Aorta (tissue), 5 donors: Measurements from ENCODE around the gene FBN1. TPM values are rescaled to one million over a fixed set of nuclear protein-coding genes. Genes with fewer than 3 reads are reported as not detected.

ENCODE experiments used
- ATAC-seq: fragments of 200-7000 bp; cut with Tn5 transposase; one replicate; pipeline ENCODE4 v1.9.1; 2022; ENCODE audit warnings: moderate library complexity; ENCODE audit not compliant: low FRiP score
- DNase-seq, 2 donors: peaks; one replicate each; pipeline ENCODE4 v3.0.0-alpha.2; 2020
- H3K27ac ChIP-seq, 2 donors: one replicate each; pipeline ENCODE4 v1.5.1; 2013; ENCODE audit warnings: low read length in 2 of 2, mild to moderate bottlenecking in 2 of 2, moderate library complexity in 2 of 2, control low read depth in 1 of 2, inconsistent platforms in 1 of 2, low read depth in 1 of 2
- H3K27me3 ChIP-seq, 2 donors: one replicate each; pipeline ENCODE4 v1.6.1; 2013; ENCODE audit warnings: control low read depth in 1 of 2, low read length in 1 of 2, mild to moderate bottlenecking in 1 of 2, moderate library complexity in 1 of 2; ENCODE audit not compliant: insufficient read depth in 2 of 2, control insufficient read depth in 1 of 2
- H3K36me3 ChIP-seq, 2 donors: one replicate each; pipeline ENCODE4 v1.6.1; 2013; ENCODE audit warnings: control low read depth in 1 of 2, low read length in 1 of 2, mild to moderate bottlenecking in 1 of 2; ENCODE audit not compliant: insufficient read depth in 2 of 2, control insufficient read depth in 1 of 2
- H3K4me1 ChIP-seq, 2 donors: one replicate each; pipeline ENCODE4 v1.6.1; 2013; ENCODE audit warnings: low read length in 2 of 2, control low read depth in 1 of 2, mild to moderate bottlenecking in 1 of 2, moderate library complexity in 1 of 2; ENCODE audit not compliant: insufficient read depth in 2 of 2, control insufficient read depth in 1 of 2
- H3K4me3 ChIP-seq, 2 donors: one replicate each; pipeline ENCODE4 v1.5.1; 2013; ENCODE audit warnings: low read length in 2 of 2, control low read depth in 1 of 2, mild to moderate bottlenecking in 1 of 2
- H3K9me3 ChIP-seq: one replicate; pipeline ENCODE4 v1.6.1; 2013; ENCODE audit warnings: mild to moderate bottlenecking, low read length; ENCODE audit not compliant: control insufficient read depth
- WGBS, 2 donors: extraction: QIAGEN DNeasy Blood & Tissue Kit; methylation state at CpG; one replicate each; pipeline ENCODE4 v1.1.7; 2013; 5-methylcytosine and 5-hydroxymethylcytosine counted together
- intact Hi-C, 2 donors: fragments of 100-400 bp; cut with DNase I; formaldehyde crosslinking; loops; one replicate each; pipeline versions ENCODE4 v1.14.2 to v1.15.0; 2022
- polyA plus RNA-seq, 2 donors: library from polyadenylated mRNA; stranded (reverse); fragments of 200-250 nt; gene quantifications; one replicate each; pipeline ENCODE4 v1.2.3, GENCODE V29; 2013
- total RNA-seq, 2 donors: library from RNA; stranded (reverse); fragmentation: NEBNext Ultra II Directional; extraction: Animal tissue kit (Norgen Biotek cat#: 25700); gene quantifications; one replicate each; pipeline ENCODE4 v1.2.1, GENCODE V29; 2021
- donor health status: healthy with polysubstance abuse.
- donor health status: Bipolar disorder and iron deficiency.
- donor health status: DM: no; HTN: no; CAD: no.
- donor health status: DM: no; HTN: no; CAD: no.
- donor health status: DM: yes; HTN: yes; CAD: no.

Gene FBN1
- total and polyA plus RNA-seq, 4 donors, result 24.7 to 529 (median 141) TPM

DNA sequence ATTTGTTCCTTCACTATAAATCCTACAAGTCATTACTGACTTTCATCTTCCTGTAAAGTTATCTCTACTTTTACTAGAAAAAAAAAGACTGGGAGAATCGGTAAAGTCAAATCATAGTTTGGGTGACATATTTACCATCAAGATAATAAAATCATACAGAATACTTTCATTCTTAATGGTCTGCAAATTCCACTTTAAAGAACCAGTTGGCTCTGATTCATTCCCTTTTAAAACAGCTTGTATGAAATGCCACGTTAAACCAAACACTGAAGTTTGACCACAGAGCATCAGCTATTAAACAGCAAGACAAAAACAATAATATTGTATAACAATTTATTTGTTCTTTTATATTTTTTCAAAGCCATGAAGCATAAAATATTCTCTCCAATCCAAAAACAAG is 100.7 kb downstream of the FBN1 start:
- DNase-seq, result no peak
- Histone ChIP-seq H3K4me3 (no peak overlapping the region), H3K27me3 (no peaks in the 10 kb centered on the region), H3K36me3 (no peaks in the 10 kb centered on the region), H3K4me1 (peaks cover 0 to 4% of the 10 kb centered on the region in 2 donors), H3K27ac (no peak overlapping the region), H3K9me3 (no peaks in the 10 kb centered on the region)
- 26 to 37% methylated on average over 2 of the region's 2 CpGs for whole genome bisulfite sequencing, 2 donors
- intact Hi-C loops, result loop anchor here in 1 of 2 donors (5.0 kb wide), 1 partner anchor 103 kb away; the partner anchor contains the start of gene FBN1
- ATAC-seq, result no peak

- Histone ChIP-seq H3K36me3 (no peaks in the 10 kb centered on the region), H3K4me3 (peak overlapping the region in 1 of 2 donors; percentile 41), H3K9me3 (no peaks in the 10 kb centered on the region), H3K27ac (peak overlapping the region in 1 of 2 donors; percentile 2), H3K4me1 (peaks cover 0 to 8% of the 10 kb centered on the region in 2 donors), H3K27me3 (no peaks in the 10 kb centered on the region)
- intact Hi-C loops, result no loop called here
- DNase-seq, result peak in 1 of 2 donors; percentile 53
- 3 to 6% methylated on average over 10 of the region's 10 CpGs for WGBS, 2 donors
- ATAC-seq, result peak; percentile 78
These were observed 103.9 kb downstream of the FBN1 start for GRCh38 chr15:48541341-48542278.

- DNase-seq, result no peak
- H3K4me1 ChIP-seq, result peaks cover 0 to 8% of the 10 kb centered on the region in 2 donors
- H3K27me3 ChIP-seq, result no peaks in the 10 kb centered on the region
- no peak overlapping the region for H3K4me3 ChIP-seq
- ATAC-seq, result no peak
- H3K36me3 ChIP-seq, result no peaks in the 10 kb centered on the region
- no peaks in the 10 kb centered on the region for H3K9me3 ChIP-seq
- WGBS, 2 donors, result 59 to 66% methylated on average over 2 of the region's 2 CpGs
- intact Hi-C loops, result no loop called here
- no peak overlapping the region for H3K27ac ChIP-seq
These were observed 104.8 kb downstream of the FBN1 start for GRCh38 chr15:48540756-48541155.

GRCh38 chr15:48538941-48539340 is 106.6 kb downstream of the FBN1 start:
- 54 to 56% methylated on average over 3 of the region's 3 CpGs for WGBS, 2 donors
- Histone ChIP-seq H3K4me3 (no peak overlapping the region), H3K9me3 (no peaks in the 10 kb centered on the region), H3K27me3 (no peaks in the 10 kb centered on the region), H3K27ac (no peak overlapping the region), H3K36me3 (no peaks in the 10 kb centered on the region), H3K4me1 (peaks cover 0 to 8% of the 10 kb centered on the region in 2 donors)
- intact Hi-C loops, result no loop called here
- DNase-seq (no peak), ATAC-seq (no peak)

GRCh38 chr15:48537271-48538113 is 108.0 kb downstream of the FBN1 start:
- 56 to 66% methylated on average over 16 of the region's 16 CpGs for WGBS, 2 donors
- intact Hi-C loops, result no loop called here
- no peak overlapping the region for H3K27ac ChIP-seq
- H3K9me3 ChIP-seq, result no peaks in the 10 kb centered on the region
- peaks cover 0 to 8% of the 10 kb centered on the region in 2 donors for H3K4me1 ChIP-seq
- no peak overlapping the region for H3K4me3 ChIP-seq
- DNase-seq (no peak), ATAC-seq (no peak)
- H3K27me3 ChIP-seq, result no peaks in the 10 kb centered on the region
- H3K36me3 ChIP-seq, result no peaks in the 10 kb centered on the region

DNA sequence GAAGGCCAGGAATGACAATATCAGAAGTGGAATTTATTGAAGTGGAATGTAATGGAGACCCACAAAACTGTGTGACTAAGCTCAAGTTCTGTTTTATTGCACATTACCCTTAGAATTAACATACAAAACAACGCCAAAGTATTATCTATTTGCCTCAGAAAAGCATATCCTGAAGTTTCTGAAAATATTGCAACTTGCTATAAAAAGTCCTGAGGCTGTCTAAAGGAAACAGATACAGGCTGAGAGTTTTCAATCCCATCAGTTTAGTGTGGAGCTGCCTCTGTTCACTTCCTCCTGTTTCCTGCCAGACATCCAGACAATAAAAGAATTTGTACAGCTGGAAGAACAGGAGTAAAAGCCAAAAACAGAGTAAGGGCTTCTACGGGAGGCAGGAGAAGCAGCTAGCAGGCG is 108.8 kb downstream of the FBN1 start:
- Histone ChIP-seq H3K27ac (peak overlapping the region in 1 of 2 donors; percentile 67), H3K9me3 (no peaks in the 10 kb centered on the region), H3K4me1 (peaks cover 0 to 8% of the 10 kb centered on the region in 2 donors), H3K4me3 (no peak overlapping the region), H3K27me3 (no peaks in the 10 kb centered on the region), H3K36me3 (no peaks in the 10 kb centered on the region)
- WGBS, 2 donors, result 12 to 23% methylated on average over 3 of the region's 3 CpGs
- no peak for ATAC-seq
- intact Hi-C loops, result no loop called here
- no peak for DNase-seq

GRCh38 chr15:48533982-48534381 is 111.5 kb downstream of the FBN1 start:
- no peaks in the 10 kb centered on the region for H3K9me3 ChIP-seq
- H3K27ac ChIP-seq, result no peak overlapping the region
- no peak for ATAC-seq
- H3K36me3 ChIP-seq, result no peaks in the 10 kb centered on the region
- H3K4me1 ChIP-seq, result peaks cover 0 to 6% of the 10 kb centered on the region in 2 donors
- H3K27me3 ChIP-seq, result no peaks in the 10 kb centered on the region
- intact Hi-C loops, result no loop called here
- no peak for DNase-seq
- 45 to 49% methylated on average over 2 of the region's 2 CpGs for WGBS, 2 donors
- H3K4me3 ChIP-seq, result no peak overlapping the region

DNA sequence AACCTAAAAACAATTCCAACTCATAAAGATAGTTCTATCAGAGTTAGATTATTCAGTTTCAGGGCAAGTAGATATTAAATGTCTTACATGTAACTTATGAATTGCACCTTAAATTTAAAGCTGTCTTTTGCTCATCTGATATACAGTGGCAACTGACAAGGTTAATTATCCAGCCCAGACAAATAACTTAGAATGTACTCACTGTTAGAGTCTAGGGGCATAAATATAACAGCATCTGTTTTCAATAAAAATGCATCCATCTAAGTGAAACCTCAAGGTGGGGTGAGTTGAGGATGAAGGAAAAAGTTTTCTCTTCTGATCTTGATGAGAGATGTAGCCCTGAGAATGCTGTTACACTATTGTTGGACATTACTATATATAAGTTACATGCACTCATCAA is 112.6 kb downstream of the FBN1 start:
- H3K36me3 ChIP-seq, result no peaks in the 10 kb centered on the region
- H3K4me1 ChIP-seq, result no peaks in the 10 kb centered on the region
- H3K4me3 ChIP-seq, result no peak overlapping the region
- ATAC-seq (no peak), DNase-seq (no peak)
- intact Hi-C loops, result no loop called here
- H3K27ac ChIP-seq, result no peak overlapping the region
- no peaks in the 10 kb centered on the region for H3K9me3 ChIP-seq
- no peaks in the 10 kb centered on the region for H3K27me3 ChIP-seq
